ENCODE results near the gene CRLF2.

GRCh38 chrX:1172496-1172895 lies 40.0 kb downstream of the CRLF2 start:
- TF ChIP-seq POLR2AphosphoS5 (IDR thresholded peaks at IDR 0.05; ENCODE audit: insufficient read depth, low read depth, low read length) (no peak), POLR2A (IDR thresholded peaks at IDR 0.05; ENCODE audit: low read depth, low read length) (no peak), CTCF (IDR thresholded peaks at IDR 0.05; ENCODE audit: extremely low read depth in 1 of 2, insufficient read depth in 1 of 2, low read depth in 1 of 2, low read length in 2 of 2) (no peak), EZH2 (IDR thresholded peaks at IDR 0.05; ENCODE audit: borderline replicate concordance, low read depth, low read length, severe bottlenecking) (no peak), MYC (IDR thresholded peaks at IDR 0.05; ENCODE audit: low read depth, low read length) (no peak), JUN (IDR thresholded peaks at IDR 0.05; ENCODE audit: borderline replicate concordance, insufficient read depth, insufficient read length, low read depth) (no peak), GATA2 (IDR thresholded peaks at IDR 0.05; ENCODE audit: insufficient read depth, insufficient read length, low read depth, low read length) (no peak), MAX (IDR thresholded peaks at IDR 0.05; ENCODE audit: insufficient read depth, insufficient read length) (no peak)
